Calu3 (cell line): Measurements from ENCODE around the gene FAN1. TPM values are rescaled to one million over a fixed set of nuclear protein-coding genes. Genes with fewer than 3 reads are reported as not detected.

Source experiments
- BruUV-seq: library from RNA; stranded (reverse); fragments of 400-500 nt; replicated peaks from 2 replicates; lab custom pipeline; 2021; lab: Mats Ljungman, UMichigan
- CTCF ChIA-PET: fragments of 300-600 bp; sonication (Branson Sonifier 250); formaldehyde crosslinking; loops from one replicate; lab custom pipeline; 2022; ENCODE audit warnings: antibody characterized with exemption; lab: Charles Lee
- DNase-seq: peaks from one replicate; pipeline ENCODE4 v3.0.0; 2022
- H3K27ac Mint-ChIP-seq: one replicate; pipeline ENCODE4 v1.8.0; 2022; ENCODE audit warnings: mixed read lengths; ENCODE audit not compliant: unreplicated experiment
- H3K27me3 Mint-ChIP-seq: one replicate; pipeline ENCODE4 v1.8.0; 2022; ENCODE audit warnings: mixed read lengths; ENCODE audit not compliant: unreplicated experiment
- H3K36me3 Mint-ChIP-seq: one replicate; pipeline ENCODE4 v1.8.0; 2022; ENCODE audit warnings: mild to moderate bottlenecking, moderate library complexity, mixed read lengths; ENCODE audit not compliant: insufficient read depth, unreplicated experiment
- H3K4me1 Mint-ChIP-seq: one replicate; pipeline ENCODE4 v1.8.0; 2022; ENCODE audit warnings: mild to moderate bottlenecking, low read depth, mixed read lengths; ENCODE audit not compliant: unreplicated experiment
- H3K4me3 Mint-ChIP-seq: one replicate; pipeline ENCODE4 v1.8.0; 2022; ENCODE audit warnings: mild to moderate bottlenecking, low read depth, moderate library complexity, mixed read lengths; ENCODE audit not compliant: unreplicated experiment
- H3K9me3 Mint-ChIP-seq: one replicate; pipeline ENCODE4 v1.8.0; 2022; ENCODE audit warnings: low read depth, mixed read lengths; ENCODE audit not compliant: unreplicated experiment
- intact Hi-C: fragments of 100-400 bp; cut with micrococcal nuclease; formaldehyde crosslinking; loops from one replicate; pipeline ENCODE4 v1.10.0; 2022; ENCODE audit not compliant: unreplicated experiment
- total RNA-seq: library from RNA; stranded (reverse); gene quantifications from 2 replicates; pipeline ENCODE4 v1.2.3, GENCODE V29; 2022
- TF ChIP-seq, protein P1 (sequence below): fragments of 200-600 bp; IDR thresholded peaks from one replicate; pipeline ENCODE4 v1.8.0; 2022; ENCODE audit warnings: antibody characterized with exemption; ENCODE audit not compliant: unreplicated experiment

FAN1 gene
- total RNA-seq, 1 experiment from 2014 or later: 6.3 TPM

DNA sequence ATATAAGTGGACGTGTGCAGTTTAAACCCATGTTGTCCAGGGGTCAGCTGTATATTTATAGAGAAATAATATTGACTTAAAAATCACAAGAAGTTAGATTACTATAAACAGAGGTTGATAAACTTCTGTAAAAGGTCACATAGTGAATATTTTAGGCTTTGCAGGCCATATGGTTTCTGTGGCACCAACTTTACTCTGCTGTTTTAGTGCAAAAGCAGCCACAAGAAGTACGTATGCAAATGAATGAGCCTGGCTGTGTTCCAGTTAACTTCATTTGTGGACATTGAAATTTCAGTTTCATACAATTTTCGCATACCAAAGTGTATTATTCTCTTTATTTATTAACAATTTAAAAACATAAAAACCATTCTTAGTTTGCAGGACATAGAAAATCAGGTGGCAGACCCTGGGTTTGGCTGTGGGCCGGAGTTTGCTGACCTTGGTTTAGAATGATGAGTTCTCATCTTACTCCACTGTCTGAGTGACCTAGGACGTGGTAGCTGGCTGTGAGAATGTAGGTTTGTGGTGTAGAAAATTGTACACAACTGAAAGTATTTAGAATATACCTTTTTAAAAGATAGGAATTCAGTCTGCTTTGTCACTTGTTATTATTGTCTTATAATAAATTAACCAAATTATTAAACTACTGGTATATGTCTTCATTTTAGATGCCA, 16.3 kb downstream of the FAN1 start:
- Mint-ChIP-seq H3K4me3 (no peak overlapping the region), H3K27ac (no peak overlapping the region), H3K36me3 (peaks cover 5% of the 10 kb centered on the region), H3K27me3 (no peaks in the 10 kb centered on the region), H3K4me1 (no peaks in the 10 kb centered on the region), H3K9me3 (no peaks in the 10 kb centered on the region)
- no TSS peak for BruUV-seq
- DNase-seq: no peak
- TF ChIP-seq, protein P1, sequence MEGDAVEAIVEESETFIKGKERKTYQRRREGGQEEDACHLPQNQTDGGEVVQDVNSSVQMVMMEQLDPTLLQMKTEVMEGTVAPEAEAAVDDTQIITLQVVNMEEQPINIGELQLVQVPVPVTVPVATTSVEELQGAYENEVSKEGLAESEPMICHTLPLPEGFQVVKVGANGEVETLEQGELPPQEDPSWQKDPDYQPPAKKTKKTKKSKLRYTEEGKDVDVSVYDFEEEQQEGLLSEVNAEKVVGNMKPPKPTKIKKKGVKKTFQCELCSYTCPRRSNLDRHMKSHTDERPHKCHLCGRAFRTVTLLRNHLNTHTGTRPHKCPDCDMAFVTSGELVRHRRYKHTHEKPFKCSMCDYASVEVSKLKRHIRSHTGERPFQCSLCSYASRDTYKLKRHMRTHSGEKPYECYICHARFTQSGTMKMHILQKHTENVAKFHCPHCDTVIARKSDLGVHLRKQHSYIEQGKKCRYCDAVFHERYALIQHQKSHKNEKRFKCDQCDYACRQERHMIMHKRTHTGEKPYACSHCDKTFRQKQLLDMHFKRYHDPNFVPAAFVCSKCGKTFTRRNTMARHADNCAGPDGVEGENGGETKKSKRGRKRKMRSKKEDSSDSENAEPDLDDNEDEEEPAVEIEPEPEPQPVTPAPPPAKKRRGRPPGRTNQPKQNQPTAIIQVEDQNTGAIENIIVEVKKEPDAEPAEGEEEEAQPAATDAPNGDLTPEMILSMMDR: no peak
- intact Hi-C loops: no loop called here
- CTCF ChIA-PET: no interaction called here

DNA sequence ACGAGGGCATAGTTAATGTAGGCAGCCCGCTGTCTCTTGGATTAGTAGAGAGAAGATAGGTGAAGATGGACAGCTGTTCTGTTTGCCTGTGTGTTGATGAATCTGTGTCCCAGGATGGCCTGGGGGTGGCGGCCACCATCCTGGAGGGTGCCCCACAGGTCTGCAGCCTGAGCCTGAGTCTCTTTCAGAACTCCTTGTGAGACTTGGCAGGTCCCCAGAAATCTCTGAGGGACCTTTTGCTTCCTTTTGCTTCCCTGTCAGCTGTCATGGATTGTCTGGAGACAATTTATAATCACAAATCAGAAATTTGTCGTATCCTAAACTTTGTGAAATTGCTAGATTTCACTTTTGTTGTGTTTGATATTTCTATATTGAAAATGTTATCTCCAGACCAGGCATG, 17.4 kb downstream of the FAN1 start:
- BruUV-seq: no TSS peak
- CTCF ChIA-PET: no interaction called here
- intact Hi-C loops: no loop called here
- Mint-ChIP-seq H3K4me1 (no peaks in the 10 kb centered on the region), H3K27me3 (no peaks in the 10 kb centered on the region), H3K4me3 (no peak overlapping the region), H3K9me3 (no peaks in the 10 kb centered on the region), H3K36me3 (peaks cover 5% of the 10 kb centered on the region), H3K27ac (no peak overlapping the region)
- TF ChIP-seq, protein P1: no peak
- no peak for DNase-seq

DNA sequence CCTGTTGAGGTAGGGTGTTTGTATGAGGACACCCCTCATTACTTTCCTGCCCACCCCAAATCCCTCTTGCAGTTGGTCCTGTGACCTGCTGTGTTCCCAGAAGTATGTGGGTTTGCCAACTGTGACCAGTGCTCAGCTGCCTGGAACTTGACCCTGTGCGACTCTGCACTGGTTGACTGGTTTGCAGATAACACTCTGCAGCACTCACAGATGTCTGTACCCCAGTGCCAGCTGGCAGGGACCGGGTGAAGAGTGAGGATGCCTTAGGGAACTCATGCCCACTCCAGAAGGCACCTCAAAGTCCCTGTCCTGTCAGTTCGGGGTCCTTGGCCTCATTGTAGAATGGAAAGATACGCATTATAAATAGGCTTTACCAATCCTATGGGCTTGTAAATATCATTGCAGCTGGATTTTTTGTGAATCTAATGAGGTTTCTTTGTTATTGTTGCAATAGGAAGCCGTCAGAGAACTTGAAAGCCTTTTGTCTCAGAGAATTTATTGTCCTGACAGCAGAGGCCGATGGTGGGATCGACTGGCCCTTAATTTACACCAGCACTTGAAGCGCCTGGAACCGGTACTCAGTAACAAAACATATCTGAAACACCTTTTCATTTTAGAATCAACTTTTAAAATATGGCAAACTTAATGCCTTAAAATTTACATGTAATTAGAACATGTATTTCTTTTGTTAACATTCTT, 18.2 kb downstream of the FAN1 start:
- H3K27ac Mint-ChIP-seq: no peak overlapping the region
- no peaks in the 10 kb centered on the region for H3K9me3 Mint-ChIP-seq
- TF ChIP-seq, protein P1: no peak
- H3K4me3 Mint-ChIP-seq: no peak overlapping the region
- CTCF ChIA-PET: no interaction called here
- no TSS peak for BruUV-seq
- no peaks in the 10 kb centered on the region for H3K4me1 Mint-ChIP-seq
- intact Hi-C loops: no loop called here
- peaks cover 10% of the 10 kb centered on the region for H3K36me3 Mint-ChIP-seq
- no peaks in the 10 kb centered on the region for H3K27me3 Mint-ChIP-seq
- DNase-seq: no peak

DNA sequence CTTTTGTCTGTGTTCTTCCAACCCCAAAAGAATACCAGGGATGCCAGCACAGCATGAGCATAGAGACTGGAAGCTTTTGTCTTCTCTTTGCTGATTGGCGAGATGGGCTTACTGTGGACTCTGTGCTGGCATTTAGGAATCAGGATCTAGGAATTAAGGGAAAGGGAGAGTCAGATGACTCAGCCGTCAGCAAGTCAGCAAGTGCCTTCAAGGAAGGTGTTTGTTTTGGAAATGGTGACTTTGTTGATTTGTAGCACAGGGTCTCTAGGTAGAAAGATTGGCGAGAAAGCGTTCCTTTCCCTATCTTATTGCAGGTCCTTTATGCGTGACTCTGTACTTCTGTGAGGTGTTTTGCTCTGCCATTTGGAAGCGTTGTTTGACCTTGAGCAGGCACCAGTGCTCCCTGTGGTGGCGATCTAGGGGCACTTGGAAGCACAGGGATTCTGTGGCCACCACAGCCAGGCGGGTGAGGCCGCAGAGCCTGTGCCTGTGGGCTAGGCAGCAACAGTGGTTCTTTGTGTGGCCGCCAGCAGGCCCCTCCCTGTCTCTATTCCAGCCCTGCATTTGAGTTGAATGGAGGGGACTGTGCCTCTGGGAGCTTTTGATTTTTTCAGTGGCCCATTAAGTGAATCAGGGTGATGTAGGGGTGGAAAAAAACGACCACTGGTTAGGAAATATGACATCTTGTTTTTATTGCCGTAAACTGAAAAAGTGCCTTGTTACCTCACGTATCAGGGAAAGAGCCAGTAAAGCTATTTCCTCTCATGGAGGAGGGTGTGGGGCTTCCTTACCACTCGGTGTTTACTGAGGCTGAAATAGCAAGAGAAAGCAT, 19.0 kb downstream of the FAN1 start:
- TF ChIP-seq, protein P1: no peak
- Mint-ChIP-seq H3K27me3 (no peaks in the 10 kb centered on the region), H3K4me3 (no peak overlapping the region), H3K9me3 (no peaks in the 10 kb centered on the region), H3K36me3 (peaks cover 10% of the 10 kb centered on the region), H3K27ac (no peak overlapping the region), H3K4me1 (no peaks in the 10 kb centered on the region)
- BruUV-seq: no TSS peak
- no peak for DNase-seq
- CTCF ChIA-PET: no interaction called here
- intact Hi-C loops: no loop called here
